K562 (cell line): ENCODE results near the gene CEP44. TPM values are rescaled to one million over a fixed set of nuclear protein-coding genes. Genes with fewer than 3 reads are reported as not detected.

Experiments
- ARID2 ChIP-seq: fragments of 450-650 bp; IDR thresholded peaks from 2 replicates; pipeline ENCODE4 v1.6.1; 2017; ENCODE audit warnings: antibody characterized with exemption, mild to moderate bottlenecking
- BMI1 ChIP-seq: fragments of 150-350 bp; IDR thresholded peaks from 2 replicates; pipeline ENCODE4 v1.6.1; 2014; ENCODE audit warnings: low read length
- FUS ChIP-seq: fragments of 200-400 bp; formaldehyde crosslinking; optimal IDR thresholded peaks from 2 replicates; pipeline ENCODE3; 2017; ENCODE audit warnings: low read depth, low read length
- GATAD2A ChIP-seq: fragments of 450-650 bp; IDR thresholded peaks from 2 replicates; pipeline ENCODE4 v1.6.1; 2017
- HDGF ChIP-seq: fragments of 450-650 bp; IDR thresholded peaks from 2 replicates; pipeline ENCODE4 v1.6.1; 2016
- HIVEP1 ChIP-seq: fragments of 250-450 bp; sonication (Bioruptor Pico); IDR thresholded peaks from 2 replicates; pipeline ENCODE4 v1.4.0; 2020; ENCODE audit warnings: mild to moderate bottlenecking
- JUND ChIP-seq, 2 experiments: IDR thresholded peaks; 2 replicates in 1 of 2; 3 replicates in 1 of 2; pipeline ENCODE4 v1.6.1; 2011; ENCODE audit warnings: borderline replicate concordance in 2 of 2, low read depth in 2 of 2, low read length in 2 of 2, improper control_type of control experiment in 1 of 2, missing biosample characterization in 1 of 2, missing genetic modification characterization in 1 of 2, missing genetic modification reagents in 1 of 2
- NR2F6 ChIP-seq: fragments of 450-650 bp; formaldehyde crosslinking; IDR thresholded peaks from 2 replicates; pipeline ENCODE4 v1.4.0; 2020; ENCODE audit warnings: mild to moderate bottlenecking
- POLR3A ChIP-seq: IDR thresholded peaks from 2 replicates; pipeline ENCODE4 v1.6.1; 2011; ENCODE audit warnings: borderline replicate concordance, mild to moderate bottlenecking, moderate library complexity; ENCODE audit not compliant: insufficient read length, insufficient read depth; ENCODE audit errors: extremely low read depth
- POU5F1 ChIP-seq: fragments of 150-350 bp; IDR thresholded peaks from 2 replicates; pipeline ENCODE4 v1.6.1; 2014; ENCODE audit warnings: borderline replicate concordance, low read length, low read depth, mild to moderate bottlenecking; ENCODE audit not compliant: partially characterized antibody
- RFX1 ChIP-seq: fragments of 450-650 bp; IDR thresholded peaks from 2 replicates; pipeline ENCODE4 v1.6.1; 2016; ENCODE audit warnings: mild to moderate bottlenecking, moderate library complexity
- SMARCC2 ChIP-seq: fragments of 450-650 bp; IDR thresholded peaks from 2 replicates; pipeline ENCODE4 v1.6.1; 2017; ENCODE audit warnings: antibody characterized with exemption, moderate library complexity, mild to moderate bottlenecking, low read depth
- SMC3 ChIP-seq: conservative IDR thresholded peaks from 2 replicates; pipeline ENCODE4 v1.6.1; 2011; ENCODE audit warnings: low read depth, low read length, improper control_type of control experiment; ENCODE audit not compliant: insufficient read depth
- XRCC5 ChIP-seq: fragments of 200-400 bp; formaldehyde crosslinking; IDR thresholded peaks from 2 replicates; pipeline ENCODE4 v1.6.1; 2017; ENCODE audit warnings: low read depth, mild to moderate bottlenecking, low read length
- ZC3H8 ChIP-seq: fragments of 450-650 bp; IDR thresholded peaks from 2 replicates; pipeline ENCODE4 v1.6.1; 2017
- ZNF551 ChIP-seq: fragments of 250-450 bp; sonication (Bioruptor Pico); IDR thresholded peaks from 2 replicates; pipeline ENCODE4 v1.5.0; 2021; ENCODE audit warnings: mild to moderate bottlenecking, moderate library complexity
- ZNF584 ChIP-seq: fragments of 200-800 bp; sonication (Bioruptor generic); IDR thresholded peaks from 2 replicates; pipeline ENCODE4 v1.6.1; 2016; ENCODE audit warnings: low read depth, mild to moderate bottlenecking, missing genetic modification characterization, missing compliant biosample characterization
- polyA plus RNA-seq, 8 experiments: library from polyadenylated mRNA; depleted of rRNA in 4 of 8; stranded (reverse) in 5 of 8; unstranded in 3 of 8; fragments of >200 nt; fragmentation: Nextera tagmentation in 2 of 8; fragmentation: Illumina TruSeq in 1 of 8; extraction: Ambion mirVana in 2 of 8; extraction: Trizol in 1 of 8; gene quantifications; 2 replicates each; pipeline versions ENCODE4 v1.2.1 to v1.2.3, GENCODE V29; 2011 to 2014; ENCODE audit warnings: inconsistent platforms in 1 of 8, missing spikeins in 1 of 8
- total RNA-seq, 7 experiments: library from RNA; depleted of rRNA in 6 of 7; stranded (reverse); fragments of >200 nt in 6 of 7; fragmentation: Illumina TruSeq in 2 of 7; extraction: Trizol in 2 of 7; gene quantifications; 2 replicates each; pipeline versions ENCODE4 v1.2.1 to v1.2.3, GENCODE V29; 2011 to 2021; ENCODE audit warnings: low replicate concordance in 1 of 7
- TF ChIP-seq, protein P1 (sequence below): fragments of 250-450 bp; sonication (Bioruptor Pico); IDR thresholded peaks from 2 replicates; pipeline ENCODE4 v1.4.0; 2020; ENCODE audit warnings: borderline replicate concordance
- TF ChIP-seq, protein P2 (sequence below), 2 experiments: fragments of 450-650 bp; IDR thresholded peaks; 2 replicates each; pipeline ENCODE4 v1.6.1; 2016
- TF ChIP-seq, protein P3 (sequence below): fragments of 250-450 bp; sonication (Bioruptor Pico); IDR thresholded peaks from 2 replicates; pipeline ENCODE4 v1.4.0; 2020; ENCODE audit warnings: mild to moderate bottlenecking

The CEP44 gene
- total and polyA plus RNA-seq, 9 of the 15 experiments (the other 6 are each of a cell fraction or from before 2014, with no cell fraction given), result 19.6 to 45.0 (median 24.4) TPM

DNA sequence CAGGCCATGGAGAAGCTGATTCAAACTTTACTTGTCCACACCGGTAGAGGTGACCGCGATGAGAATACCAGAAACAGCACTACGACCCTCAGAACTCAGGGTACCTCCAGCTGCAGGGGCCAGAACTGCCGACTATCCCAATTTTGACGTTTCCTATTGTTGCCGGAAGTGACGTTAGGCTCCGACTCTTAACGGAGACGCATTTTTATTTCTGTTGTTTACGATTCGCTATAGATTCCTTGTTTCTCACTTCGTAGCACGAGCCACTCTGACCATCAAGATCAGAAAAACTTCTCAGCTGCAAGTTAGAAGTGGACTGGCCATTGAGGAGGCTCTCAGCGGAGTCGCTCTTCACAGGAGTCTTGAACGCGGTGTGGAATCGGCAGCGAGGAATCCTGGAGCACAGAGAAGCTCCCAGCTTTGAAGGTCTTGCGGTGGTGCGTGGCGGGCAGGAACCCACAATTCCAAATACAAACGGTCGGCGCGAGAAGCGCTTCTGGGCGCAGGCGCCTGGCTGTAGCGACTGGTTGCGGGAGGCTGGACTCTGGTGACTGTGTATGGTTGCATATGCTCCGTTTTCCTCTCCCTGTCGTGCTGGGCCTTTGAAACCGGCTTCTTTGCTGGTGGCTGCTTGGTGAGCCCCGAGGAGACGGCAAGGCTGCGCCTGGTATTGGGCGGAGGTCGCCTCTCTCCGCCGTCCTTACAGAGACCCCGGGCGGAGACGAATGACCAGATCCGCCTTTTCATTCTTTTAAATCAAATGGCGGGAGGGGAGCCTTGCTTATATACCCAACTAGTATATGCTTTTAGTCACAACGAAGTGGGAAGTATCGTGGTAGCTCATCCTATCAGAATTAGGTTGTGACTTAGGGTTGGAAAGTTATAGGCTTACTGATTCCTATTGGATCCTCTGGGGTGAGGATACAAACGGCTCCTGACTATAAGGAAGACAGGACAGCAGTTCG, at the start of gene CEP44, which contains the start of gene FBXO8 (continued):
- TF ChIP-seq ARID2, result no peak
- TF ChIP-seq ZNF584 (CRISPR knock-in tag), result no peak
- no peak for TF ChIP-seq ZC3H8
- no peak for TF ChIP-seq BMI1
- TF ChIP-seq, protein P1, sequence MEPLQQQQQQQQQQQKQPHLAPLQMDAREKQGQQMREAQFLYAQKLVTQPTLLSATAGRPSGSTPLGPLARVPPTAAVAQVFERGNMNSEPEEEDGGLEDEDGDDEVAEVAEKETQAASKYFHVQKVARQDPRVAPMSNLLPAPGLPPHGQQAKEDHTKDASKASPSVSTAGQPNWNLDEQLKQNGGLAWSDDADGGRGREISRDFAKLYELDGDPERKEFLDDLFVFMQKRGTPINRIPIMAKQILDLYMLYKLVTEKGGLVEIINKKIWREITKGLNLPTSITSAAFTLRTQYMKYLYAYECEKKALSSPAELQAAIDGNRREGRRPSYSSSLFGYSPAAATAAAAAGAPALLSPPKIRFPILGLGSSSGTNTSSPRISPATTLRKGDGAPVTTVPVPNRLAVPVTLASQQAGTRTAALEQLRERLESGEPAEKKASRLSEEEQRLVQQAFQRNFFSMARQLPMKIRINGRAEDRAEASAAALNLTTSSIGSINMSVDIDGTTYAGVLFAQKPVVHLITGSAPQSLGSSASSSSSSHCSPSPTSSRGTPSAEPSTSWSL (CRISPR knock-in tag), result no peak
- no peak for TF ChIP-seq POLR3A
- TF ChIP-seq HDGF, result no peak
- peak; percentile 52; the same call in 1 of the 2 replicates for TF ChIP-seq JUND (IDR thresholded peaks at IDR 0.05; ENCODE audit: borderline replicate concordance, low read depth, low read length)
- peak; percentile 51; the same call in 1 of the 3 replicates for TF ChIP-seq JUND (tag; IDR thresholded peaks at IDR 0.05; ENCODE audit: borderline replicate concordance, low read depth, low read length)
- TF ChIP-seq ZNF551 (CRISPR knock-in tag), result no peak
- TF ChIP-seq POU5F1, result no peak
- TF ChIP-seq RFX1, result no peak
- TF ChIP-seq FUS, result no peak
- no peak for TF ChIP-seq SMC3
- no peak for TF ChIP-seq NR2F6 (CRISPR knock-in tag)
- TF ChIP-seq, protein P2, sequence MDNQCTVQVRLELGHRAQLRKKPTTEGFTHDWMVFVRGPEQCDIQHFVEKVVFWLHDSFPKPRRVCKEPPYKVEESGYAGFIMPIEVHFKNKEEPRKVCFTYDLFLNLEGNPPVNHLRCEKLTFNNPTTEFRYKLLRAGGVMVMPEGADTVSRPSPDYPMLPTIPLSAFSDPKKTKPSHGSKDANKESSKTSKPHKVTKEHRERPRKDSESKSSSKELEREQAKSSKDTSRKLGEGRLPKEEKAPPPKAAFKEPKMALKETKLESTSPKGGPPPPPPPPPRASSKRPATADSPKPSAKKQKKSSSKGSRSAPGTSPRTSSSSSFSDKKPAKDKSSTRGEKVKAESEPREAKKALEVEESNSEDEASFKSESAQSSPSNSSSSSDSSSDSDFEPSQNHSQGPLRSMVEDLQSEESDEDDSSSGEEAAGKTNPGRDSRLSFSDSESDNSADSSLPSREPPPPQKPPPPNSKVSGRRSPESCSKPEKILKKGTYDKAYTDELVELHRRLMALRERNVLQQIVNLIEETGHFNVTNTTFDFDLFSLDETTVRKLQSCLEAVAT (IDR thresholded peaks at IDR 0.05), result peak; percentile 24 to 54; a peak in 1 of 4 replicates
- TF ChIP-seq, protein P3, sequence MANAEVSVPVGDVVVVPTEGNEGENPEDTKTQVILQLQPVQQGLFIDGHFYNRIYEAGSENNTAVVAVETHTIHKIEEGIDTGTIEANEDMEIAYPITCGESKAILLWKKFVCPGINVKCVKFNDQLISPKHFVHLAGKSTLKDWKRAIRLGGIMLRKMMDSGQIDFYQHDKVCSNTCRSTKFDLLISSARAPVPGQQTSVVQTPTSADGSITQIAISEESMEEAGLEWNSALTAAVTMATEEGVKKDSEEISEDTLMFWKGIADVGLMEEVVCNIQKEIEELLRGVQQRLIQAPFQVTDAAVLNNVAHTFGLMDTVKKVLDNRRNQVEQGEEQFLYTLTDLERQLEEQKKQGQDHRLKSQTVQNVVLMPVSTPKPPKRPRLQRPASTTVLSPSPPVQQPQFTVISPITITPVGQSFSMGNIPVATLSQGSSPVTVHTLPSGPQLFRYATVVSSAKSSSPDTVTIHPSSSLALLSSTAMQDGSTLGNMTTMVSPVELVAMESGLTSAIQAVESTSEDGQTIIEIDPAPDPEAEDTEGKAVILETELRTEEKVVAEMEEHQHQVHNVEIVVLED (CRISPR knock-in tag), result peak; percentile 68
- TF ChIP-seq HIVEP1 (CRISPR knock-in tag), result no peak
- no peak; the same call in 1 of the 2 replicates for TF ChIP-seq XRCC5
- peak; percentile 54; the same call in 1 of the 2 replicates for TF ChIP-seq GATAD2A
- TF ChIP-seq SMARCC2, result no peak
